ENCODE data around the gene ZDHHC3.

- TF ChIP-seq POLR2A (IDR thresholded peaks at IDR 0.05; ENCODE audit: low read length), result no peak
- TF ChIP-seq GATA1 (IDR thresholded peaks at IDR 0.05; ENCODE audit: low read depth, low read length), result no peak
Observed at GRCh38 chr3:44950275-44950734, 25.7 kb downstream of the ZDHHC3 start.
